ENCODE results near the gene C1orf21.

DNA sequence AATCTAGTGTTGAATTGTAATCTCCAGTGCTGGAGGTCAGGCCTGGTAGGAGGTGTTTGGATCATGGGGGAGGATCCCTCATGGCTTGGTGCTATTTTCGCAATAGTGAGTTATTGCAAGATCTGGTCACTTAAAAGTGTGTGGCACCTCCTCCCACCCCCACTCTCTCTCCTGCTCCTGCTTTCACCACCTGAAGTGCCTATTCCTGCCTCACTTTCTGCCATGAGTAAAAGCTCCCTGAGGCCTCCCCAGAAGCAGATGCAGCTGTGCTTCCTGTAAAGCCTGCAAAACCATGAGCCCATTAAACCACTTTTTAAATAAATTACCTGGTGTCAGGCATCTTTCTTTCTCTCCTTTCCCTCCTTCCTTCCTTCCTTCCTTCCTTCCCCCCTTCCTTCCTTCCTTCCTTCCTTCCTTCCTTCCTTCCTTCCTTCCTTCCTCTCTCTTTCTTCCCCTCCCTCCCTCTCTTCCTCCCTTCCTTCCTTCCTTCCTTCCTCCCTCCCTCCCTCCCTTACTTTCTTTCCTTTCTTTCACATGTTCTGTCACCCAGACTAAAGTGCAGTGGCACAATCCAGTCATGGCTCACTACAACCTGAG is 172.4 kb downstream of the C1orf21 start:
- TF ChIP-seq POLR2A (IDR thresholded peaks at IDR 0.05): no peak
- TF ChIP-seq, protein P1, sequence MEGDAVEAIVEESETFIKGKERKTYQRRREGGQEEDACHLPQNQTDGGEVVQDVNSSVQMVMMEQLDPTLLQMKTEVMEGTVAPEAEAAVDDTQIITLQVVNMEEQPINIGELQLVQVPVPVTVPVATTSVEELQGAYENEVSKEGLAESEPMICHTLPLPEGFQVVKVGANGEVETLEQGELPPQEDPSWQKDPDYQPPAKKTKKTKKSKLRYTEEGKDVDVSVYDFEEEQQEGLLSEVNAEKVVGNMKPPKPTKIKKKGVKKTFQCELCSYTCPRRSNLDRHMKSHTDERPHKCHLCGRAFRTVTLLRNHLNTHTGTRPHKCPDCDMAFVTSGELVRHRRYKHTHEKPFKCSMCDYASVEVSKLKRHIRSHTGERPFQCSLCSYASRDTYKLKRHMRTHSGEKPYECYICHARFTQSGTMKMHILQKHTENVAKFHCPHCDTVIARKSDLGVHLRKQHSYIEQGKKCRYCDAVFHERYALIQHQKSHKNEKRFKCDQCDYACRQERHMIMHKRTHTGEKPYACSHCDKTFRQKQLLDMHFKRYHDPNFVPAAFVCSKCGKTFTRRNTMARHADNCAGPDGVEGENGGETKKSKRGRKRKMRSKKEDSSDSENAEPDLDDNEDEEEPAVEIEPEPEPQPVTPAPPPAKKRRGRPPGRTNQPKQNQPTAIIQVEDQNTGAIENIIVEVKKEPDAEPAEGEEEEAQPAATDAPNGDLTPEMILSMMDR (IDR thresholded peaks at IDR 0.05 in 8 of 11, conservative IDR thresholded peaks at IDR 0.05 in 3 of 11): no peak
- no peak for TF ChIP-seq POLR2AphosphoS5 (IDR thresholded peaks at IDR 0.05)
